HCT116 (cell line): ENCODE results near the gene FRMD4A. TPM values are rescaled to one million over a fixed set of nuclear protein-coding genes. Genes with fewer than 3 reads are reported as not detected.

Experiments
- ATAC-seq: fragments of 200-7000 bp; cut with Tn5 transposase; 2 replicates; pipeline ENCODE4 v1.9.1; 2020; ENCODE audit warnings: mild to moderate bottlenecking, moderate library complexity
- BruUV-seq: library from RNA; stranded (reverse); fragments of 400-500 nt; replicated peaks from 2 replicates; lab custom pipeline; 2021; lab: Mats Ljungman, UMichigan
- CTCF ChIA-PET: fragments of 300-600 bp; sonication (Branson Sonifier 250); formaldehyde crosslinking; loops from one replicate; lab custom pipeline; 2021; ENCODE audit warnings: antibody characterized with exemption; lab: Charles Lee
- POLR2A ChIA-PET: fragments of 300-600, 350-600 bp; sonication (Branson Sonifier 250); formaldehyde crosslinking; loops from one replicate; lab custom pipeline; 2021; ENCODE audit warnings: antibody characterized with exemption; lab: Charles Lee
- RAD21 ChIA-PET, 2 experiments: fragments of 300-600 bp; sonication (Branson Sonifier 250); formaldehyde crosslinking; loops; one replicate each; lab custom pipeline; 2023; ENCODE audit warnings: low total read pairs in 2 of 2; ENCODE audit not compliant: uncharacterized antibody in 2 of 2, unreplicated experiment in 2 of 2, low non-redundant PET in 1 of 2; lab: Charles Lee
- DNase-seq: peaks from one replicate; pipeline ENCODE4 v3.0.0-alpha.2; 2010; ENCODE audit warnings: low read depth, low spot score
- H2AFZ ChIP-seq: fragments of 200-600 bp; shearing (Covaris generic), sonication (generic); 2 replicates; pipeline ENCODE4 v1.6.1; 2017; ENCODE audit warnings: low read depth, mixed run types, mixed read lengths, antibody characterized with exemption, low read length; ENCODE audit not compliant: poor library complexity, severe bottlenecking
- H3K27ac ChIP-seq: 2 replicates; pipeline ENCODE4 v1.5.1; 2012; ENCODE audit warnings: low read depth, low read length
- H3K27me3 ChIP-seq: fragments of 200-600 bp; sonication (generic); 2 replicates; pipeline ENCODE4 v1.6.1; 2016; ENCODE audit warnings: mixed run types, low read length, mixed read lengths; ENCODE audit not compliant: insufficient read depth
- H3K36me3 ChIP-seq, 2 experiments: fragments of 200-500 bp in 1 of 2; fragments of 200-600 bp in 1 of 2; sonication (Bioruptor generic) in 1 of 2; sonication (generic) in 1 of 2; 2 replicates each; pipeline versions ENCODE4 v1.5.1 to v1.6.1; 2014 to 2016; ENCODE audit warnings: low read length in 2 of 2, inconsistent platforms in 1 of 2, mixed read lengths in 1 of 2, mixed run types in 1 of 2; ENCODE audit not compliant: insufficient read depth in 2 of 2, control insufficient read depth in 1 of 2
- H3K4me1 ChIP-seq, 2 experiments: fragments of 200-600 bp in 1 of 2; sonication (generic) in 1 of 2; 2 replicates each; pipeline versions ENCODE4 v1.5.1 to v1.6.1; 2012 to 2017; ENCODE audit warnings: low read length in 2 of 2, inconsistent platforms in 1 of 2, mild to moderate bottlenecking in 1 of 2, mixed read lengths in 1 of 2, mixed run types in 1 of 2, moderate library complexity in 1 of 2; ENCODE audit not compliant: insufficient read depth in 2 of 2, control insufficient read depth in 1 of 2
- H3K4me2 ChIP-seq: fragments of 200-600 bp; sonication (generic); 2 replicates; pipeline ENCODE4 v1.6.1; 2017; ENCODE audit warnings: mixed run types, low read length, mixed read lengths
- H3K4me3 ChIP-seq, 2 experiments: fragments of 200-600 bp in 1 of 2; sonication (generic) in 1 of 2; replicated peaks in 1 of 2; 2 replicates each; pipeline ENCODE4 v1.5.1; 2011 to 2016; ENCODE audit warnings: low read length in 2 of 2, control low read depth in 1 of 2, low read depth in 1 of 2, mild to moderate bottlenecking in 1 of 2, mixed read lengths in 1 of 2, mixed run types in 1 of 2
- H3K79me2 ChIP-seq: fragments of 200-600 bp; sonication (generic); 2 replicates; pipeline ENCODE4 v1.6.1; 2017; ENCODE audit warnings: mild to moderate bottlenecking, mixed run types, low read length, moderate library complexity, mixed read lengths; ENCODE audit not compliant: insufficient read depth
- H3K9ac ChIP-seq: fragments of 200-600 bp; sonication (generic); 2 replicates; pipeline ENCODE4 v1.6.1; 2016; ENCODE audit warnings: low read length, mixed read lengths
- H3K9me2 ChIP-seq: fragments of 200-600 bp; sonication (generic), shearing (Covaris generic); 2 replicates; pipeline ENCODE4 v1.6.1; 2017; ENCODE audit warnings: mixed run types, mild to moderate bottlenecking, moderate library complexity; ENCODE audit not compliant: insufficient read depth
- H3K9me3 ChIP-seq, 2 experiments: fragments of 200-500 bp in 1 of 2; fragments of 200-600 bp in 1 of 2; sonication (Bioruptor generic) in 1 of 2; sonication (generic) in 1 of 2; 2 replicates each; pipeline ENCODE4 v1.6.1; 2014 to 2017; ENCODE audit warnings: low read length in 2 of 2, mixed read lengths in 2 of 2, inconsistent platforms in 1 of 2, low read depth in 1 of 2, mild to moderate bottlenecking in 1 of 2, mixed run types in 1 of 2, moderate library complexity in 1 of 2; ENCODE audit not compliant: control insufficient read depth in 1 of 2, insufficient read depth in 1 of 2
- H4K20me1 ChIP-seq: fragments of 200-600 bp; sonication (generic), shearing (Covaris generic); 2 replicates; pipeline ENCODE4 v1.6.1; 2017; ENCODE audit warnings: mixed run types, mild to moderate bottlenecking, moderate library complexity; ENCODE audit not compliant: insufficient read depth
- ATF3 ChIP-seq: IDR thresholded peaks from 2 replicates; pipeline ENCODE4 v1.6.1; 2012
- CEBPB ChIP-seq: IDR thresholded peaks from 2 replicates; pipeline ENCODE4 v1.6.1; 2012; ENCODE audit warnings: low read depth
- EGR1 ChIP-seq: IDR thresholded peaks from 2 replicates; pipeline ENCODE4 v1.6.1; 2012; ENCODE audit warnings: low read depth
- EZH2 ChIP-seq: fragments of 200-600 bp; sonication (generic); IDR thresholded peaks from 2 replicates; pipeline ENCODE4 v1.6.1; 2017; ENCODE audit warnings: antibody characterized with exemption, mixed run types
- EZH2phosphoT487 ChIP-seq: fragments of 200-600 bp; IDR thresholded peaks from 2 replicates; pipeline ENCODE4 v1.6.1; 2018; ENCODE audit warnings: antibody characterized with exemption, borderline replicate concordance
- FOSL1 ChIP-seq: IDR thresholded peaks from 2 replicates; pipeline ENCODE4 v1.6.1; 2012; ENCODE audit warnings: low read depth
- JUND ChIP-seq: IDR thresholded peaks from 2 replicates; pipeline ENCODE4 v1.6.1; 2012
- MAX ChIP-seq: IDR thresholded peaks from 2 replicates; pipeline ENCODE4 v1.6.1; 2012
- POLR2A ChIP-seq: IDR thresholded peaks from 2 replicates; pipeline ENCODE4 v1.7.0; 2011; ENCODE audit warnings: borderline replicate concordance; ENCODE audit not compliant: insufficient read depth, insufficient read length; ENCODE audit errors: extremely low read depth
- SIN3A ChIP-seq: IDR thresholded peaks from 2 replicates; pipeline ENCODE4 v1.6.1; 2012; ENCODE audit warnings: low read depth
- SP1 ChIP-seq: IDR thresholded peaks from 2 replicates; pipeline ENCODE4 v1.6.1; 2012; ENCODE audit warnings: low read depth
- SRF ChIP-seq: IDR thresholded peaks from 2 replicates; pipeline ENCODE4 v1.6.1; 2012; ENCODE audit warnings: low read depth
- TCF7L2 ChIP-seq: IDR thresholded peaks from 2 replicates; pipeline ENCODE4 v1.7.0; 2011; ENCODE audit warnings: borderline replicate concordance, inconsistent platforms; ENCODE audit not compliant: insufficient read depth, insufficient read length; ENCODE audit errors: extremely low read depth
- ZFX ChIP-seq: fragments of 450-650 bp; IDR thresholded peaks from 2 replicates; pipeline ENCODE4 v1.6.1; 2017
- ZNF274 ChIP-seq: fragments of 200-500 bp; sonication (Bioruptor generic); IDR thresholded peaks from 2 replicates; pipeline ENCODE4 v1.6.1; 2014; ENCODE audit warnings: mild to moderate bottlenecking, low read depth, low read length, inconsistent platforms
- intact Hi-C: fragments of 100-400 bp; cut with micrococcal nuclease; formaldehyde crosslinking; loops from 2 replicates; pipeline ENCODE4 v1.10.0; 2022
- total RNA-seq: library from RNA; stranded (reverse); gene quantifications from one replicate; pipeline ENCODE4 v1.2.1, GENCODE V29; 2021; ENCODE audit not compliant: unreplicated experiment
- TF ChIP-seq, protein P1 (sequence below), 3 experiments: fragments of 200-600 bp in 1 of 3; sonication (generic) in 1 of 3; IDR thresholded peaks in 2 of 3; conservative IDR thresholded peaks in 1 of 3; 2 replicates each; pipeline ENCODE4 v1.5.1; 2012 to 2017; ENCODE audit warnings: low read depth in 2 of 3, low read length in 2 of 3, antibody characterized with exemption in 1 of 3, borderline replicate concordance in 1 of 3, control low read depth in 1 of 3, mild to moderate bottlenecking in 1 of 3, mixed read lengths in 1 of 3, mixed run types in 1 of 3, moderate library complexity in 1 of 3; ENCODE audit not compliant: insufficient read depth in 1 of 3

The FRMD4A gene
- total RNA-seq, 1 experiment from 2014 or later, result 0.20 TPM

DNA sequence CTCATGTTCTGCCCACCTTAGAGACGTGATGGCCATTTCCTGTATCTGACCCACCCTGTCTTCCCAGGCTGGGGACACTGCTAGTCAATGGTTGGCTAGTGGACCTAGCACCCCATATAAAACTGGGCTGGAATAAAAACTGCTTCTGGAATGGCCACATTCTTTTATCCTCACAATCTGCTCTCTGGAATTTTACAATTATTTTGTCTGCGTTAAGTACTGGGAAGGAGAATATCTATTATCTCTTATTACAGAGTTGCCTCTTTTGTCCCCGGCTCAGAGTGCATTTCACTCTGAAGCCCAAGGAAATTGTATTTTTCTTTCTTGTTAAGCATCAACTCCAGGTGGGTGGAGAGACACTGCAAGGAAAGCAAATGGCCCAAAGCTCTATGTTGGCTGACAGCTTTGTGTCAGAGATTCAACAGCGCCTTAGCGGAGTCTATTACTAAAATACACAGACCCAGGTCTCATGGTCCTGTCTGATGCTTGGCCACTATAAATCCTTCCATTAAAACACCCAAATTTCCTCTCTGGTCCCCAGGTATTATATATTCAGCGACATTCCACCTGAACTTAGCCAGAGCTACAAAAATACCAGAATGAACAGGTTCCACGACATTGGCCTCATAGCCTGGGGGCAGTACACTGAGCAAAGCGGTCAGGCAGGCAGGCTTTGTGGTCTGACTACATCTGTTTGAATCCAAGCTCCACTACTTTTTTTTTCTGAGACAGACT, 622.3 kb downstream of the FRMD4A start:
- CTCF ChIA-PET, result no interaction called here
- Histone ChIP-seq H3K27ac (no peak overlapping the region), H2AFZ (no peak overlapping the region), H3K4me3 (no peak overlapping the region), H3K9me3 (no peaks in the 10 kb centered on the region), H3K9me2 (no peaks in the 10 kb centered on the region), H3K79me2 (no peaks in the 10 kb centered on the region), H3K27me3 (no peaks in the 10 kb centered on the region), H3K9ac (no peak overlapping the region), H3K36me3 (no peaks in the 10 kb centered on the region), H3K4me2 (0 out of 2 replicates have a peak overlapping the region, but pooled peaks have one; percentile 12), H4K20me1 (no peaks in the 10 kb centered on the region), H3K4me1 (peaks cover 15 to 24% of the 10 kb centered on the region in 2 experiments)
- ATAC-seq, result no peak
- intact Hi-C loops, result no loop called here
- POLR2A ChIA-PET, result no interaction called here
- BruUV-seq, result no TSS peak
- TF ChIP-seq SIN3A (no peak), TCF7L2 (no peak), MAX (no peak), ATF3 (no peak), SP1 (no peak), SRF (no peak), ZFX (no peak), FOSL1 (no peak), ZNF274 (no peak), CEBPB (no peak), EGR1 (no peak), EZH2 (no peak), EZH2phosphoT487 (no peak), POLR2A (no peak), JUND (no peak)
- TF ChIP-seq, protein P1, sequence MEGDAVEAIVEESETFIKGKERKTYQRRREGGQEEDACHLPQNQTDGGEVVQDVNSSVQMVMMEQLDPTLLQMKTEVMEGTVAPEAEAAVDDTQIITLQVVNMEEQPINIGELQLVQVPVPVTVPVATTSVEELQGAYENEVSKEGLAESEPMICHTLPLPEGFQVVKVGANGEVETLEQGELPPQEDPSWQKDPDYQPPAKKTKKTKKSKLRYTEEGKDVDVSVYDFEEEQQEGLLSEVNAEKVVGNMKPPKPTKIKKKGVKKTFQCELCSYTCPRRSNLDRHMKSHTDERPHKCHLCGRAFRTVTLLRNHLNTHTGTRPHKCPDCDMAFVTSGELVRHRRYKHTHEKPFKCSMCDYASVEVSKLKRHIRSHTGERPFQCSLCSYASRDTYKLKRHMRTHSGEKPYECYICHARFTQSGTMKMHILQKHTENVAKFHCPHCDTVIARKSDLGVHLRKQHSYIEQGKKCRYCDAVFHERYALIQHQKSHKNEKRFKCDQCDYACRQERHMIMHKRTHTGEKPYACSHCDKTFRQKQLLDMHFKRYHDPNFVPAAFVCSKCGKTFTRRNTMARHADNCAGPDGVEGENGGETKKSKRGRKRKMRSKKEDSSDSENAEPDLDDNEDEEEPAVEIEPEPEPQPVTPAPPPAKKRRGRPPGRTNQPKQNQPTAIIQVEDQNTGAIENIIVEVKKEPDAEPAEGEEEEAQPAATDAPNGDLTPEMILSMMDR (IDR thresholded peaks at IDR 0.05 in 2 of 3, conservative IDR thresholded peaks at IDR 0.05 in 1 of 3; ENCODE audit: borderline replicate concordance in 1 of 3, insufficient read depth in 1 of 3, low read depth in 2 of 3, low read length in 2 of 3), result no peak
- no peak for DNase-seq
- RAD21 ChIA-PET, result no interaction called here
